Nephron progenitor cell (in vitro differentiated cells): ENCODE results near the gene ADAMTSL3.

Experiments used
- DNase-seq: peaks from one replicate; pipeline ENCODE4 v3.0.0; 2021
- H3K27ac Mint-ChIP-seq: 2 replicates; pipeline ENCODE4 v1.8.0; 2021; ENCODE audit warnings: mild to moderate bottlenecking, moderate library complexity, mixed read lengths
- H3K27me3 Mint-ChIP-seq: 2 replicates; pipeline ENCODE4 v1.8.0; 2021; ENCODE audit warnings: mild to moderate bottlenecking, low read depth, mixed read lengths; ENCODE audit not compliant: poor library complexity
- H3K36me3 Mint-ChIP-seq: 2 replicates; pipeline ENCODE4 v1.8.0; 2021; ENCODE audit warnings: low read depth, mixed read lengths
- H3K4me1 Mint-ChIP-seq: 2 replicates; pipeline ENCODE4 v1.8.0; 2021; ENCODE audit warnings: mixed read lengths
- H3K4me3 Mint-ChIP-seq: 2 replicates; pipeline ENCODE4 v1.8.0; 2021; ENCODE audit warnings: mild to moderate bottlenecking, moderate library complexity, mixed read lengths
- H3K9me3 Mint-ChIP-seq: 2 replicates; pipeline ENCODE4 v1.8.0; 2021; ENCODE audit warnings: mild to moderate bottlenecking, moderate library complexity, mixed read lengths
- CTCF ChIP-seq: fragments of 200-600 bp; sonication (generic); IDR thresholded peaks from 2 replicates; pipeline ENCODE4 v1.5.0; 2021; ENCODE audit warnings: antibody characterized with exemption

ADAMTSL3 gene

GRCh38 chr15:83992324-83993031, 338.6 kb downstream of the ADAMTSL3 start:
- Mint-ChIP-seq H3K27ac (no peak overlapping the region), H3K36me3 (no peaks in the 10 kb centered on the region), H3K9me3 (no peaks in the 10 kb centered on the region), H3K4me3 (no peak overlapping the region), H3K4me1 (no peaks in the 10 kb centered on the region), H3K27me3 (peaks cover 4% of the 10 kb centered on the region)
- no peak for TF ChIP-seq CTCF
- DNase-seq = no peak

- DNase-seq = no peak
- H3K27me3 Mint-ChIP-seq = peaks cover 7% of the 10 kb centered on the region
- no peak for TF ChIP-seq CTCF
- H3K36me3 Mint-ChIP-seq = no peaks in the 10 kb centered on the region
- H3K4me1 Mint-ChIP-seq = no peaks in the 10 kb centered on the region
- H3K4me3 Mint-ChIP-seq = no peak overlapping the region
- no peaks in the 10 kb centered on the region for H3K9me3 Mint-ChIP-seq
- H3K27ac Mint-ChIP-seq = no peak overlapping the region
These were observed 339.7 kb downstream of the ADAMTSL3 start for GRCh38 chr15:83993591-83993990.

- Mint-ChIP-seq H3K4me1 (no peaks in the 10 kb centered on the region), H3K36me3 (no peaks in the 10 kb centered on the region), H3K9me3 (no peaks in the 10 kb centered on the region), H3K27me3 (peaks cover 8% of the 10 kb centered on the region), H3K27ac (no peak overlapping the region), H3K4me3 (no peak overlapping the region)
- no peak for DNase-seq
- no peak for TF ChIP-seq CTCF
These were observed 344.6 kb downstream of the ADAMTSL3 start for GRCh38 chr15:83998486-83998885.

DNA sequence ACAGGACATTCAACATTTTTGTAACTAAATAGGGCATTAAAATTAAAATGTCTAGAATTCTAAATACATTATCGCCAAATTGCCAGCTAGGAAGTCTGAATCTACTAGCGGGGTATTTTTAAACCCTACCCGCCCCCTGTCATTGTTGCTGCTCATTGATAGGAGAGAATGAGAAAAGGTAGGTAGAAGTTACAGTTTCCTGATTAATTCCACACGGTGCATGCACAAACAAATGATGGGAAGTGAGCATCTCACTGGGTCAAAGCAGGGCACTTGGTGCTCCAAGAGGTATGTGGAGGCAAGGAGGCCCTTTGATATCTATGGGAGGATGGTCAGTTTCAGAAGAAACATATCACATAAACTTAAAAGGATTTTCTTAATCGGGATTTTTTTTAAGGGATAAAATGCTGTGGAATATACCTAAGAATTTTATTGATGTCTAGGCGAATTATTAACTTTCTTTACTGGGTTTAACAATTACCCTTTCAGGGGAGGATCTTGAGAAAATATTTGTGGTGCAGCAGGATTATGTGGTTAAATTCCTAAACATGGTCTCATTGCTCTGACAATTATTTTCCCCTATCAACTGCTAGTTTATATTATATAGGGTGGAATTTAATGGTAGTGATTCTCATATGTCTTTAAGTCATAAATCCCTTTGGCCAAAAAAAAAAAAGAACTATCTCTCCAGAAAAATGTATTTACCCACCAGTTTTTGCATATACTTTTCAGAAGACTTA, 345.6 kb downstream of the ADAMTSL3 start:
- no peak overlapping the region for H3K4me3 Mint-ChIP-seq

GRCh38 chr15:84001037-84001436, 347.1 kb downstream of the ADAMTSL3 start:
- DNase-seq = no peak
- Mint-ChIP-seq H3K27ac (no peak overlapping the region), H3K9me3 (no peaks in the 10 kb centered on the region), H3K27me3 (peaks cover 10% of the 10 kb centered on the region), H3K36me3 (no peaks in the 10 kb centered on the region), H3K4me3 (no peak overlapping the region), H3K4me1 (no peaks in the 10 kb centered on the region)
- TF ChIP-seq CTCF = no peak

More for the DNA sequence above, 345.6 kb downstream of the ADAMTSL3 start:
- Mint-ChIP-seq H3K27ac (no peak overlapping the region), H3K27me3 (peaks cover 8% of the 10 kb centered on the region), H3K36me3 (no peaks in the 10 kb centered on the region), H3K4me1 (no peaks in the 10 kb centered on the region), H3K9me3 (no peaks in the 10 kb centered on the region)
- TF ChIP-seq CTCF = no peak
- DNase-seq = no peak
